ENCODE results near the gene NUFIP2. TPM values are rescaled to one million over a fixed set of nuclear protein-coding genes. Genes with fewer than 3 reads are reported as not detected.

Gene NUFIP2
- total and polyA plus RNA-seq, 2 donors (not counting 1 experiment from before 2014, with no cell fraction given) = 9.6 to 83.5 TPM

- Histone ChIP-seq H3K9ac (ENCODE audit: low read length) (no peak overlapping the region), H3K9me3 (ENCODE audit: control extremely low read depth in 1 of 3, control insufficient read depth in 2 of 3, insufficient read depth in 1 of 3, low read length in 2 of 3) (no peaks in the 10 kb centered on the region), H3K27me3 (replicated peaks in 1 of 4; ENCODE audit: control extremely low read depth in 1 of 4, control insufficient read depth in 3 of 4, insufficient read depth in 4 of 4, low read length in 3 of 4) (no peaks in the 10 kb centered on the region), H3K4me1 (ENCODE audit: control insufficient read depth in 2 of 2, insufficient read depth in 2 of 2, low read length in 2 of 2) (no peaks in the 10 kb centered on the region), H3K27ac (ENCODE audit: low read length in 2 of 2) (no peak overlapping the region), H3K79me2 (ENCODE audit: control insufficient read depth, insufficient read depth, low read length) (peaks cover 22% of the 10 kb centered on the region), H2AFZ (ENCODE audit: insufficient read depth, low read depth, low read length, poor library complexity, severe bottlenecking) (no peak overlapping the region), H3K4me3 (ENCODE audit: control extremely low read depth in 1 of 5, extremely low read depth in 1 of 5, insufficient read depth in 1 of 5, low read depth in 2 of 5, low read length in 4 of 5) (no peak overlapping the region), H3K36me3 (replicated peaks in 1 of 2; ENCODE audit: control extremely low read depth in 1 of 2, control insufficient read depth in 1 of 2, extremely low read depth in 1 of 2, insufficient read depth in 2 of 2, low read length in 1 of 2) (peaks cover 9 to 65% of the 10 kb centered on the region in 2 experiments), H4K20me1 (ENCODE audit: control insufficient read depth, insufficient read depth, low read length, poor library complexity, severe bottlenecking) (peaks cover 78% of the 10 kb centered on the region), H3K4me2 (replicated peaks; ENCODE audit: low read depth, low read length, poor library complexity, severe bottlenecking) (no peak overlapping the region)
- H3K9me3 Mint-ChIP-seq (ENCODE audit: insufficient read depth) = no peaks in the 10 kb centered on the region
- ATAC-seq (ENCODE audit: low read depth) (no peak), DNase-seq (no peak)
- H3K27me3 Mint-ChIP-seq = no peaks in the 10 kb centered on the region
- POLR2A ChIA-PET = no interaction called here
- H3K27ac Mint-ChIP-seq = no peak overlapping the region
- H3K4me3 Mint-ChIP-seq = no peak overlapping the region
- CTCF ChIA-PET = no interaction called here
- intact Hi-C loops (cut with micrococcal nuclease) = no loop called here
- H3K4me1 Mint-ChIP-seq = no peaks in the 10 kb centered on the region
- TF ChIP-seq CTCF (IDR thresholded peaks at IDR 0.05) = no peak
- no peak for TF ChIP-seq EZH2 (IDR thresholded peaks at IDR 0.05; ENCODE audit: borderline replicate concordance, insufficient read depth, low read depth, low read length, poor library complexity, severe bottlenecking)
- no CpG with 5 or more reads among the region's 5 CpGs for WGBS (ENCODE audit: insufficient coverage)
Measured at GRCh38 chr17:29263916-29264315, 30.0 kb downstream of the NUFIP2 start.

- ChIA-PET CTCF (interaction anchor here (0.5 to 1.6 kb wide), 4 partner anchors 33 to 526 kb away, joined by 3 to 7 read pairs (median 4); no protein-coding TSS in a partner anchor), POLR2A (no interaction called here)
- intact Hi-C loops (cut with micrococcal nuclease) = no loop called here
- ATAC-seq (ENCODE audit: low read depth) (no peak), DNase-seq (no peak)
- Histone ChIP-seq H3K9me3 (ENCODE audit: control extremely low read depth in 1 of 3, control insufficient read depth in 2 of 3, insufficient read depth in 1 of 3, low read length in 2 of 3) (no peaks in the 10 kb centered on the region), H3K4me3 (ENCODE audit: control extremely low read depth in 1 of 5, extremely low read depth in 1 of 5, insufficient read depth in 1 of 5, low read depth in 2 of 5, low read length in 4 of 5) (no peak overlapping the region), H4K20me1 (ENCODE audit: control insufficient read depth, insufficient read depth, low read length, poor library complexity, severe bottlenecking) (peaks cover 28% of the 10 kb centered on the region), H3K79me2 (ENCODE audit: control insufficient read depth, insufficient read depth, low read length) (peaks cover under 1% of the 10 kb centered on the region), H3K4me1 (ENCODE audit: control insufficient read depth in 2 of 2, insufficient read depth in 2 of 2, low read length in 2 of 2) (no peaks in the 10 kb centered on the region), H3K36me3 (replicated peaks in 1 of 2; ENCODE audit: control extremely low read depth in 1 of 2, control insufficient read depth in 1 of 2, extremely low read depth in 1 of 2, insufficient read depth in 2 of 2, low read length in 1 of 2) (peaks cover 10 to 36% of the 10 kb centered on the region in 2 experiments), H3K27ac (ENCODE audit: low read length in 2 of 2) (no peak overlapping the region), H2AFZ (ENCODE audit: insufficient read depth, low read depth, low read length, poor library complexity, severe bottlenecking) (no peak overlapping the region), H3K4me2 (replicated peaks; ENCODE audit: low read depth, low read length, poor library complexity, severe bottlenecking) (no peak overlapping the region), H3K9ac (ENCODE audit: low read length) (no peak overlapping the region), H3K27me3 (replicated peaks in 1 of 4; ENCODE audit: control extremely low read depth in 1 of 4, control insufficient read depth in 3 of 4, insufficient read depth in 4 of 4, low read length in 3 of 4) (no peaks in the 10 kb centered on the region)
- no peak for TF ChIP-seq CTCF (IDR thresholded peaks at IDR 0.05)
- no peak for TF ChIP-seq EZH2 (IDR thresholded peaks at IDR 0.05; ENCODE audit: borderline replicate concordance, insufficient read depth, low read depth, low read length, poor library complexity, severe bottlenecking)
- Mint-ChIP-seq H3K4me3 (no peak overlapping the region), H3K27me3 (no peaks in the 10 kb centered on the region), H3K27ac (no peak overlapping the region), H3K4me1 (peaks cover 10% of the 10 kb centered on the region), H3K9me3 (ENCODE audit: insufficient read depth) (no peaks in the 10 kb centered on the region)
- no CpG with 5 or more reads among the region's 3 CpGs for WGBS (ENCODE audit: insufficient coverage)
Measured at GRCh38 chr17:29257756-29258155, 36.2 kb downstream of the NUFIP2 start.
